ENCODE data around the gene POMT1.
"Not testable (repeated sequence)": the region's sequence is repeated elsewhere in the genome, so short reads cannot be mapped to it uniquely, and the experiment has no call there.

Gene POMT1

DNA sequence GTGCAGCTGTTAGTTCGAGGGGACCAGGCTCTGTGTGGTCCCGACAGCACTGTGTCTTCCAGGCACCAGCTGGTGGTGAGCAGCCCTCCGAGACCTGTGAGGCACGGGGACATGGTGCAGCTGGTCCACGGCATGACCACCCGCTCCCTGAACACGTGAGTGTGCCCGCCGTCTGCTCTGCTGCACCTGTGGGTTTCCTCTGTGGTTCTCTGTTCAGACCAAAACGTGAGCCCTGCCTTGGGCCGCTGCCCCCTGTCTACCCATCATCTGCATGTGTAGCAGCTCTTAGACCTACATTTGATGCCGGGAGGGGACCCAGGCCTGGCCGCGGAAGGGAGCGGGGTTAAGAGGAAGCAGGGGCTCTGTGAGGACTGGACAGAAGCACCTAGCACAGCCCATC, 10.5 kb downstream of the POMT1 start:
- H3K36me3 ChIP-seq (replicated peaks; ENCODE audit: insufficient read depth, low read length): peaks cover 3% of the 10 kb centered on the region
- no peaks in the 10 kb centered on the region for H3K4me1 ChIP-seq (ENCODE audit: low read length)
- no peak overlapping the region for H2AFZ ChIP-seq (ENCODE audit: low read length)
- no peaks in the 10 kb centered on the region for H3K27me3 ChIP-seq (replicated peaks; ENCODE audit: insufficient read depth, low read length)
- H3K79me2 ChIP-seq (ENCODE audit: low read length): no peaks in the 10 kb centered on the region
- no peaks in the 10 kb centered on the region for H3K9me2 ChIP-seq (replicated peaks; ENCODE audit: insufficient read depth, low read length)
- no peak overlapping the region for H3K4me2 ChIP-seq (ENCODE audit: low read depth, low read length)
- no peak overlapping the region for H3K9ac ChIP-seq (ENCODE audit: low read length)
- H3K9me3 ChIP-seq (replicated peaks; ENCODE audit: insufficient read depth, low read length): no peaks in the 10 kb centered on the region
- no peak overlapping the region for H3K27ac ChIP-seq (ENCODE audit: low read length)
- DNase-seq: no peak
- TF ChIP-seq EZH2phosphoT487 (IDR thresholded peaks at IDR 0.05; ENCODE audit: low read length): no peak
- TF ChIP-seq, protein P1, sequence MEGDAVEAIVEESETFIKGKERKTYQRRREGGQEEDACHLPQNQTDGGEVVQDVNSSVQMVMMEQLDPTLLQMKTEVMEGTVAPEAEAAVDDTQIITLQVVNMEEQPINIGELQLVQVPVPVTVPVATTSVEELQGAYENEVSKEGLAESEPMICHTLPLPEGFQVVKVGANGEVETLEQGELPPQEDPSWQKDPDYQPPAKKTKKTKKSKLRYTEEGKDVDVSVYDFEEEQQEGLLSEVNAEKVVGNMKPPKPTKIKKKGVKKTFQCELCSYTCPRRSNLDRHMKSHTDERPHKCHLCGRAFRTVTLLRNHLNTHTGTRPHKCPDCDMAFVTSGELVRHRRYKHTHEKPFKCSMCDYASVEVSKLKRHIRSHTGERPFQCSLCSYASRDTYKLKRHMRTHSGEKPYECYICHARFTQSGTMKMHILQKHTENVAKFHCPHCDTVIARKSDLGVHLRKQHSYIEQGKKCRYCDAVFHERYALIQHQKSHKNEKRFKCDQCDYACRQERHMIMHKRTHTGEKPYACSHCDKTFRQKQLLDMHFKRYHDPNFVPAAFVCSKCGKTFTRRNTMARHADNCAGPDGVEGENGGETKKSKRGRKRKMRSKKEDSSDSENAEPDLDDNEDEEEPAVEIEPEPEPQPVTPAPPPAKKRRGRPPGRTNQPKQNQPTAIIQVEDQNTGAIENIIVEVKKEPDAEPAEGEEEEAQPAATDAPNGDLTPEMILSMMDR (IDR thresholded peaks at IDR 0.05; ENCODE audit: low read length): no peak
- no peak for TF ChIP-seq EZH2 (optimal IDR thresholded peaks at IDR 0.05; ENCODE audit: low read depth, low read length)
- no peak overlapping the region for H3K4me3 ChIP-seq (ENCODE audit: low read length)
- H4K20me1 ChIP-seq (ENCODE audit: insufficient read depth, low read length): no peaks in the 10 kb centered on the region
- H3F3A ChIP-seq (ENCODE audit: insufficient read depth, low read length): no peaks in the 10 kb centered on the region

DNA sequence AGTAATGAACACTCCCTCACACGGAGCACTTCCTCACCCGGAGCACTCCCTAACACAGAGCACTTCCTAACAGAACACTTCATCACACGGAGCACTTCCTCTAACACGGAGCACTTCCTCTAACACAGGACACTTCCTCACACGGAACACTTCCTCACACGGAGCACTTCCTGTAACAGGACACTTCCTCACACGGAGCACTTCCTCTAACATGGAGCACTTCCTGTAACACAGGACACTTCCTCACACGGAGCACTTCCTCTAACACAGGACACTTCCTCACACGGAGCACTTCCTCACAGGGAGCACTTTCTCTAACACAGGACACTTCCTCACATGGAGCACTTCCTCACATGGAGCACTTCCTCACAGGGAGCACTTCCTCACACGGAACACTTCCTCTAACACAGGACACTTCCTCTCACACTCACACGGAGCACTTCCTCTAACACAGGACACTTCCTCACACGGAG, 12.9 kb downstream of the POMT1 start:
- not testable (repeated sequence) for H3K9ac ChIP-seq (ENCODE audit: low read length); H3K27me3 ChIP-seq (replicated peaks; ENCODE audit: insufficient read depth, low read length); H3K27ac ChIP-seq (ENCODE audit: low read length); H2AFZ ChIP-seq (ENCODE audit: low read length); H3K4me2 ChIP-seq (ENCODE audit: low read depth, low read length); H3F3A ChIP-seq (ENCODE audit: insufficient read depth, low read length); H3K4me3 ChIP-seq (ENCODE audit: low read length); H4K20me1 ChIP-seq (ENCODE audit: insufficient read depth, low read length); H3K4me1 ChIP-seq (ENCODE audit: low read length); H3K79me2 ChIP-seq (ENCODE audit: low read length); H3K9me3 ChIP-seq (replicated peaks; ENCODE audit: insufficient read depth, low read length); H3K9me2 ChIP-seq (replicated peaks; ENCODE audit: insufficient read depth, low read length); DNase-seq
- H3K36me3 ChIP-seq (replicated peaks; ENCODE audit: insufficient read depth, low read length): peaks cover 10% of the 10 kb centered on the region

DNA sequence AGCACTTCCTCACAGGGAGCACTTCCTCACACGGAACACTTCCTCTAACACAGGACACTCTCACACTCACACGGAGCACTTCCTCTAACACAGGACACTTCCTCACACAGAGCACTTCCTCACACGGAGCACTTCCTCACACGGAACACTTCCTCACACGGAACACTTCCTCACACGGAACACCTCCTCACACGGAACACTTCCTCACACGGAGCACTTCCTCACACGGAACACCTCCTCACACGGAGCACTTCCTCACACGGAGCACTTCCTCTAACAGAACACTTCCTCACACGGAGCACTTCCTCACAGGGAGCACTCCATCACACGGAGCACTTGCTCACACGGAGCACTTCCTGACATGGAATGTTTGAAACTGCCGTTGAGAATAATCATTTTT, 13.4 kb downstream of the POMT1 start:
- no peaks in the 10 kb centered on the region for H3K27me3 ChIP-seq (replicated peaks; ENCODE audit: insufficient read depth, low read length)
- no peak for DNase-seq
- peaks cover 10% of the 10 kb centered on the region for H3K36me3 ChIP-seq (replicated peaks; ENCODE audit: insufficient read depth, low read length)
- H3K79me2 ChIP-seq (ENCODE audit: low read length): no peaks in the 10 kb centered on the region
- no peak overlapping the region for H3K4me3 ChIP-seq (ENCODE audit: low read length)
- TF ChIP-seq EZH2phosphoT487 (IDR thresholded peaks at IDR 0.05; ENCODE audit: low read length) (no peak), EZH2 (optimal IDR thresholded peaks at IDR 0.05; ENCODE audit: low read depth, low read length) (no peak)
- TF ChIP-seq, protein P1 (IDR thresholded peaks at IDR 0.05; ENCODE audit: low read length): no peak
- H3K9me3 ChIP-seq (replicated peaks; ENCODE audit: insufficient read depth, low read length): no peaks in the 10 kb centered on the region
- H3K9ac ChIP-seq (ENCODE audit: low read length): no peak overlapping the region
- H3K4me2 ChIP-seq (ENCODE audit: low read depth, low read length): no peak overlapping the region
- no peaks in the 10 kb centered on the region for H3K9me2 ChIP-seq (replicated peaks; ENCODE audit: insufficient read depth, low read length)
- no peak overlapping the region for H2AFZ ChIP-seq (ENCODE audit: low read length)
- no peaks in the 10 kb centered on the region for H3K4me1 ChIP-seq (ENCODE audit: low read length)
- H3F3A ChIP-seq (ENCODE audit: insufficient read depth, low read length): no peaks in the 10 kb centered on the region
- no peak overlapping the region for H3K27ac ChIP-seq (ENCODE audit: low read length)
- no peaks in the 10 kb centered on the region for H4K20me1 ChIP-seq (ENCODE audit: insufficient read depth, low read length)

DNA sequence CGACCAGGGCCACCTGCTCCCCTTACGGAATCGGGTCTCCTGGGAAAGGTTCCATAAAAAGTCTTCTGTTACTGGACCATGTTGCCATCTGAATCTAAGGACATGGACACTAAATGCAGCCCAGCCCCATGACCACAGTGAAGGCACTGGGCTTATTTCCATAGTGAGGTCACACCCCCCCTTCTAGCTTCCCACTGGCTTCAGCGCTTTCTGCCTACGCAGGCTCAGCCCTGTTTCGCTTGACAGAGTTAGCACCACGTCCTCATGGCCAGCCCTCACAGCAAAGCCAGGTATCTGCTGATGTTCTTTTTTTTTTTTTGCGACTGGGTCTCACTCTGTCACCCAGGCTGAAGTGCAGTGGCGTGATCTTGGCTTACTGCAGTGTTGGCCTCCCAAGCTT, 14.2 kb downstream of the POMT1 start:
- Histone ChIP-seq H3K36me3 (replicated peaks; ENCODE audit: insufficient read depth, low read length) (peaks cover 10% of the 10 kb centered on the region; the same call in 1 of the 2 replicates), H3F3A (ENCODE audit: insufficient read depth, low read length) (no peaks in the 10 kb centered on the region), H3K9me3 (replicated peaks; ENCODE audit: insufficient read depth, low read length) (no peaks in the 10 kb centered on the region)

More for the DNA sequence above, 14.2 kb downstream of the POMT1 start:
- H3K27ac ChIP-seq (ENCODE audit: low read length): no peak overlapping the region
- no peaks in the 10 kb centered on the region for H3K4me1 ChIP-seq (ENCODE audit: low read length)
- no peaks in the 10 kb centered on the region for H4K20me1 ChIP-seq (ENCODE audit: insufficient read depth, low read length)
- no peaks in the 10 kb centered on the region for H3K79me2 ChIP-seq (ENCODE audit: low read length)
- no peak overlapping the region for H2AFZ ChIP-seq (ENCODE audit: low read length)
- no peaks in the 10 kb centered on the region for H3K9me2 ChIP-seq (replicated peaks; ENCODE audit: insufficient read depth, low read length)
- no peak for DNase-seq
- TF ChIP-seq EZH2phosphoT487 (IDR thresholded peaks at IDR 0.05; ENCODE audit: low read length) (no peak), EZH2 (optimal IDR thresholded peaks at IDR 0.05; ENCODE audit: low read depth, low read length) (no peak)
- TF ChIP-seq, protein P1 (IDR thresholded peaks at IDR 0.05; ENCODE audit: low read length): no peak
- no peaks in the 10 kb centered on the region for H3K27me3 ChIP-seq (replicated peaks; ENCODE audit: insufficient read depth, low read length)
- H3K9ac ChIP-seq (ENCODE audit: low read length): no peak overlapping the region
- no peak overlapping the region for H3K4me2 ChIP-seq (ENCODE audit: low read depth, low read length)
- H3K4me3 ChIP-seq (ENCODE audit: low read length): no peak overlapping the region
